Measurements from ENCODE around the gene TUBGCP4.

TUBGCP4 gene

DNA sequence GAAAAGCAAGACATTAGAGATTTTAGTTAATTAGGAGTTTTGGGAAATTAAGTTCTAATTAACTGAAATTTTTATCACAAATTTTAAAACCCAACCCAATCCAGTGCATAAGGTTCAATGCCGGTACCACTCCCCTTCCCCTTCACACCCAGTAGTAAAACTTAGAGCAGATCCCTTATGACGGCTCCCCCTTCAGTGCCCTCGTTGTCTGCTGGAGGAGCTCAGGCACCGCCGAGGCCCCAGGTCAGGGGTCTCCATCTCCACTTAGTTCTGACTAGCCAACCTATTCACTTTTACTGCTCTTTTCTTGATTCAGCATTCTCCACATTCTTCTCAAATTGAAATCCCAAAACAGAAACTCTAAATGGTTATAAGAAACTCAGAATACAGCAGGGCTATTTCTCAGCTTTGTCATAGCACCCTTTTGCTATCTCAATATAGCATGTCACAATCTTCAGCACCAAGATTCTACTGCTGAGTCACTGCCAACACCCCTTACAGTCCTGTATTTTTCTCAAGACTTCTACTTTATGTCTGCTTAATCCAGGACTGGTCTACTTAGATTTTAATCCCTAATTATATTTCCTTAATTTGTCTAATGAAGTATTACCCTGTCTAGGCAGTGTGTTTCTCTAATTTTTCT is 39.8 kb downstream of the TUBGCP4 start:
- no peak overlapping the region for H2AK5ac ChIP-seq (ENCODE audit: low read length, severe bottlenecking)
- DNase-seq, result peak; percentile 39
- WGBS, result 85% methylated on average over 5 of the region's 5 CpGs
- H3K4me2 ChIP-seq (ENCODE audit: low read length, poor library complexity, severe bottlenecking), result no peak overlapping the region
- H3K23ac ChIP-seq (ENCODE audit: low read length in 2 of 2), result no peak overlapping the region
- H4K8ac ChIP-seq (ENCODE audit: low read length), result no peak overlapping the region
- H3K9ac ChIP-seq (ENCODE audit: low read length), result no peak overlapping the region
- H2AFZ ChIP-seq (ENCODE audit: low read depth, low read length), result no peak overlapping the region
- peaks cover 39 to 91% of the 10 kb centered on the region in 2 experiments for H3K36me3 ChIP-seq (ENCODE audit: control insufficient read depth in 1 of 2, insufficient read depth in 2 of 2, low read depth in 1 of 2, low read length in 2 of 2)
- no peak overlapping the region for H3K4me3 ChIP-seq (ENCODE audit: insufficient read depth in 1 of 2, low read depth in 1 of 2, low read length in 2 of 2)
- no peak overlapping the region for H3K4ac ChIP-seq (ENCODE audit: low read depth in 1 of 2, low read length in 2 of 2)
- no peak overlapping the region for H4K91ac ChIP-seq (ENCODE audit: low read length)
- H3K9me3 ChIP-seq (ENCODE audit: control insufficient read depth, low read length), result no peaks in the 10 kb centered on the region
- no peak overlapping the region for H3K14ac ChIP-seq (ENCODE audit: low read length in 2 of 2)
- H3K27ac ChIP-seq (ENCODE audit: low read length, poor library complexity, severe bottlenecking), result no peak overlapping the region
- H2BK5ac ChIP-seq (ENCODE audit: low read depth, low read length, poor library complexity, severe bottlenecking), result no peak overlapping the region
- no peak overlapping the region for H2BK120ac ChIP-seq (ENCODE audit: low read depth, low read length)
- H2BK12ac ChIP-seq (ENCODE audit: low read length in 2 of 2), result no peak overlapping the region
- no peaks in the 10 kb centered on the region for H3K27me3 ChIP-seq (ENCODE audit: control insufficient read depth in 1 of 2, insufficient read depth in 1 of 2, low read length in 2 of 2)
- no peak overlapping the region for H2BK15ac ChIP-seq (ENCODE audit: low read depth, poor library complexity, severe bottlenecking)
- H3K18ac ChIP-seq (ENCODE audit: low read depth in 1 of 2, low read length in 2 of 2), result no peak overlapping the region
- H3K79me1 ChIP-seq (replicated peaks; ENCODE audit: low read length, poor library complexity, severe bottlenecking), result peaks cover 19% of the 10 kb centered on the region
- H3K4me1 ChIP-seq (ENCODE audit: control insufficient read depth, insufficient read depth, low read depth, low read length), result no peaks in the 10 kb centered on the region

DNA sequence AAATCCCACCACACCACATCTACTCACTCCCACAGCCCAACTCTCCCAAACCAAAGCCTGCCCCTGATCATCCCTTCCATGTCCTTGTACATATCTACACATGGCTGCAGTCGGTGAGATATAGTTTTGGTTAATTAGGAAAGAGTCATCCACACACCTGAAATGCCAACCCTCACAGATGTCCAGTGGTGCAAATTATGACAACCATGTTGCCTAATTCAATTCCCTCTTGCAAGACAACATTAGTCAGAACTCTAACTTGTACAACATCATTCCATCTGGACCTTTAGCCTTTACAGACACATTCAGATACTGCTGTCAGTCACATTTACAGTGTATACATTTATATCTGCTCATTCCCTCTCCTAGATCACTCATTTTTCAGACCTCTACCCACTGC is 41.2 kb downstream of the TUBGCP4 start:
- Histone ChIP-seq H3K4me3 (ENCODE audit: insufficient read depth in 1 of 2, low read depth in 1 of 2, low read length in 2 of 2) (no peak overlapping the region), H3K18ac (ENCODE audit: low read depth in 1 of 2, low read length in 2 of 2) (no peak overlapping the region), H2AK5ac (ENCODE audit: low read length, severe bottlenecking) (no peak overlapping the region), H4K91ac (ENCODE audit: low read length) (no peak overlapping the region), H3K4me2 (ENCODE audit: low read length, poor library complexity, severe bottlenecking) (no peak overlapping the region), H3K27me3 (ENCODE audit: control insufficient read depth in 1 of 2, insufficient read depth in 1 of 2, low read length in 2 of 2) (no peaks in the 10 kb centered on the region), H2BK15ac (ENCODE audit: low read depth, poor library complexity, severe bottlenecking) (no peak overlapping the region), H2BK120ac (ENCODE audit: low read depth, low read length) (no peak overlapping the region), H3K9ac (ENCODE audit: low read length) (no peak overlapping the region), H3K36me3 (ENCODE audit: control insufficient read depth in 1 of 2, insufficient read depth in 2 of 2, low read depth in 1 of 2, low read length in 2 of 2) (peaks cover 41 to 93% of the 10 kb centered on the region in 2 experiments), H4K8ac (ENCODE audit: low read length) (no peak overlapping the region), H2AFZ (ENCODE audit: low read depth, low read length) (no peak overlapping the region), H2BK12ac (ENCODE audit: low read length in 2 of 2) (no peak overlapping the region), H3K14ac (ENCODE audit: low read length in 2 of 2) (no peak overlapping the region), H3K9me3 (ENCODE audit: control insufficient read depth, low read length) (no peaks in the 10 kb centered on the region), H2BK5ac (ENCODE audit: low read depth, low read length, poor library complexity, severe bottlenecking) (no peak overlapping the region), H3K4ac (ENCODE audit: low read depth in 1 of 2, low read length in 2 of 2) (no peak overlapping the region), H3K23ac (ENCODE audit: low read length in 2 of 2) (no peak overlapping the region), H3K79me1 (replicated peaks; ENCODE audit: low read length, poor library complexity, severe bottlenecking) (peaks cover 20% of the 10 kb centered on the region), H3K4me1 (ENCODE audit: control insufficient read depth, insufficient read depth, low read depth, low read length) (no peaks in the 10 kb centered on the region), H3K27ac (ENCODE audit: low read length, poor library complexity, severe bottlenecking) (no peak overlapping the region)
- 87% methylated on average over 1 of the region's 1 CpG for WGBS
- DNase-seq, result no peak

DNA sequence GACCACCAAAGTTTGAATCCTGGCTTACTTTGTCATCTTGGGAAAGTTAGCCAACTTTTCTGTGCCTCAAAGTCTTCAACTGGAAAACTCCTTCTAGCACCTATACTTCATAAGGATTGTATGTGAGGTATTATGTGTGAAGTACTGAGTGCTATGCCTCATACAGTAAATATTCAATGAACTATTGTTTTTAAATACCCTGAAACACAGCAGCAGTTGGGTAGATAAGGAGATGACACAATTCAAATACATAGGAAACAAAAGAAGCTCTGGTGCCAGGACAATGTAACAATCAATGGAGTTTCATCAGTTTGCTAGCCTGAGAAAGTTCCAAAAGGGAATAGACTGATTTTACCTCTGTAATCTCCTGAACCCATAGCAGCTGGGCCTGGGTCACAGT is 43.3 kb downstream of the TUBGCP4 start:
- no peak overlapping the region for H4K91ac ChIP-seq (ENCODE audit: low read length)
- H4K8ac ChIP-seq (ENCODE audit: low read length), result no peak overlapping the region
- H2BK15ac ChIP-seq (ENCODE audit: low read depth, poor library complexity, severe bottlenecking), result no peak overlapping the region
- H2BK12ac ChIP-seq (ENCODE audit: low read length in 2 of 2), result no peak overlapping the region
- no peaks in the 10 kb centered on the region for H3K9me3 ChIP-seq (ENCODE audit: control insufficient read depth, low read length)
- no peak overlapping the region for H3K18ac ChIP-seq (ENCODE audit: low read depth in 1 of 2, low read length in 2 of 2)
- H2AFZ ChIP-seq (ENCODE audit: low read depth, low read length), result no peak overlapping the region
- no peak overlapping the region for H3K9ac ChIP-seq (ENCODE audit: low read length)
- H3K4me3 ChIP-seq (ENCODE audit: insufficient read depth in 1 of 2, low read depth in 1 of 2, low read length in 2 of 2), result no peak overlapping the region
- H3K4me1 ChIP-seq (ENCODE audit: control insufficient read depth, insufficient read depth, low read depth, low read length), result no peaks in the 10 kb centered on the region
- H2BK120ac ChIP-seq (ENCODE audit: low read depth, low read length), result no peak overlapping the region
- H3K27me3 ChIP-seq (ENCODE audit: control insufficient read depth in 1 of 2, insufficient read depth in 1 of 2, low read length in 2 of 2), result no peaks in the 10 kb centered on the region
- H3K36me3 ChIP-seq (ENCODE audit: control insufficient read depth in 1 of 2, insufficient read depth in 2 of 2, low read depth in 1 of 2, low read length in 2 of 2), result peaks cover 31 to 90% of the 10 kb centered on the region in 2 experiments
- H3K23ac ChIP-seq (ENCODE audit: low read length in 2 of 2), result no peak overlapping the region
- no peak overlapping the region for H2AK5ac ChIP-seq (ENCODE audit: low read length, severe bottlenecking)
- H3K4me2 ChIP-seq (ENCODE audit: low read length, poor library complexity, severe bottlenecking), result no peak overlapping the region
- no peak for DNase-seq
- H3K27ac ChIP-seq (ENCODE audit: low read length, poor library complexity, severe bottlenecking), result no peak overlapping the region
- H2BK5ac ChIP-seq (ENCODE audit: low read depth, low read length, poor library complexity, severe bottlenecking), result no peak overlapping the region
- H3K14ac ChIP-seq (ENCODE audit: low read length in 2 of 2), result no peak overlapping the region
- peaks cover 18% of the 10 kb centered on the region for H3K79me1 ChIP-seq (replicated peaks; ENCODE audit: low read length, poor library complexity, severe bottlenecking)
- H3K4ac ChIP-seq (ENCODE audit: low read depth in 1 of 2, low read length in 2 of 2), result no peak overlapping the region

DNA sequence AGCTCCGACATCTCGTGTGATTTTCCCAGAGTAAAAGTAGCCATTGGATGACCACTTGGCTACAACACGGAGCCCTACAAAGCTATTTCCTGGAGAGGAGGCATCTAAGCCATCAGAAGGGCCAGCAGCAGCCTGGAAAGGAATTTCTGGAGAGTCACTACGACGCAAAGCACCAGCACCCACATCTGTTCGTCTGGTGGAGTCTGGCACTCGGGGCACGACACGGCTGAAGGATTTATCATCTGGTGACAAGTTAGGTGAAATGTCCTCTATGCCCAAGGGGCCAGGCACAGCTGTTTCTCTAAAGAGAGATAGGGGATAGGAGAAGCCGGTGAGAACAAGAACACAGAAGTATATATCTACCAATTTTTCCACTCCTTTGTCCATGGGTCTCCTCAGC is 49.5 kb downstream of the TUBGCP4 start:
- 96% methylated on average over 10 of the region's 10 CpGs for WGBS
- Histone ChIP-seq H3K14ac (ENCODE audit: low read length in 2 of 2) (no peak overlapping the region), H3K36me3 (ENCODE audit: control insufficient read depth in 1 of 2, insufficient read depth in 2 of 2, low read depth in 1 of 2, low read length in 2 of 2) (peaks cover 40 to 96% of the 10 kb centered on the region in 2 experiments), H3K18ac (ENCODE audit: low read depth in 1 of 2, low read length in 2 of 2) (no peak overlapping the region), H3K4me1 (ENCODE audit: control insufficient read depth, insufficient read depth, low read depth, low read length) (no peaks in the 10 kb centered on the region), H3K4me2 (ENCODE audit: low read length, poor library complexity, severe bottlenecking) (no peak overlapping the region), H2AFZ (ENCODE audit: low read depth, low read length) (no peak overlapping the region), H3K4me3 (ENCODE audit: insufficient read depth in 1 of 2, low read depth in 1 of 2, low read length in 2 of 2) (no peak overlapping the region), H3K9me3 (ENCODE audit: control insufficient read depth, low read length) (no peaks in the 10 kb centered on the region), H4K8ac (ENCODE audit: low read length) (no peak overlapping the region), H4K91ac (ENCODE audit: low read length) (no peak overlapping the region), H2BK12ac (ENCODE audit: low read length in 2 of 2) (no peak overlapping the region), H3K27ac (ENCODE audit: low read length, poor library complexity, severe bottlenecking) (no peak overlapping the region), H3K23ac (ENCODE audit: low read length in 2 of 2) (no peak overlapping the region), H2AK5ac (ENCODE audit: low read length, severe bottlenecking) (no peak overlapping the region), H3K9ac (ENCODE audit: low read length) (no peak overlapping the region), H2BK15ac (ENCODE audit: low read depth, poor library complexity, severe bottlenecking) (no peak overlapping the region), H2BK5ac (ENCODE audit: low read depth, low read length, poor library complexity, severe bottlenecking) (no peak overlapping the region), H3K79me1 (replicated peaks; ENCODE audit: low read length, poor library complexity, severe bottlenecking) (peaks cover 17% of the 10 kb centered on the region), H2BK120ac (ENCODE audit: low read depth, low read length) (no peak overlapping the region), H3K4ac (ENCODE audit: low read depth in 1 of 2, low read length in 2 of 2) (no peak overlapping the region), H3K27me3 (ENCODE audit: control insufficient read depth in 1 of 2, insufficient read depth in 1 of 2, low read length in 2 of 2) (no peaks in the 10 kb centered on the region)
- no peak for DNase-seq

All from mesenchymal stem cell (in vitro differentiated cells and primary cell).